Prostate gland (tissue), 2 donors: ENCODE measurements around the gene GDPGP1. TPM values are rescaled to one million over a fixed set of nuclear protein-coding genes. Genes with fewer than 3 reads are reported as not detected.

Source experiments
- DNase-seq: peaks from one replicate; pipeline ENCODE4 v3.0.0-alpha.2; 2019; ENCODE audit warnings: low spot score
- H3K27ac ChIP-seq, 2 donors: fragments of 200-600 bp; sonication (generic); 2 replicates each; pipeline ENCODE4 v1.5.1; 2017 to 2019
- H3K27me3 ChIP-seq: fragments of 200-600 bp; sonication (generic); replicated peaks from 2 replicates; pipeline ENCODE4 v1.5.1; 2019; ENCODE audit not compliant: insufficient read depth
- H3K36me3 ChIP-seq, 2 donors: fragments of 200-600 bp; sonication (generic); 1 replicate in 1 of 2; 2 replicates in 1 of 2; pipeline versions ENCODE4 v1.5.1 to v1.8.1; 2017 to 2019
- H3K4me1 ChIP-seq: fragments of 200-600 bp; sonication (generic); replicated peaks from 2 replicates; pipeline ENCODE4 v1.5.1; 2019
- H3K4me3 ChIP-seq, 2 donors: fragments of 200-600 bp; sonication (generic); 2 replicates each; pipeline ENCODE4 v1.5.1; 2017 to 2019
- H3K9me3 ChIP-seq: fragments of 200-600 bp; sonication (generic); 2 replicates; pipeline ENCODE4 v1.5.1; 2017
- POLR2A ChIP-seq: fragments of 450-650 bp; IDR thresholded peaks from one replicate; pipeline ENCODE4 v1.6.1; 2016; ENCODE audit warnings: antibody characterized with exemption, mild to moderate bottlenecking
- POLR2AphosphoS5 ChIP-seq: sonication (generic); formaldehyde crosslinking; IDR thresholded peaks from one replicate; pipeline ENCODE4 v1.6.1; 2017; ENCODE audit warnings: antibody characterized with exemption
- WGBS: methylation state at CpG from one replicate; pipeline ENCODE4 v1.1.5; 2018; 5-methylcytosine and 5-hydroxymethylcytosine counted together
- intact Hi-C: fragments of 100-400 bp; cut with DNase I; formaldehyde crosslinking; loops from one replicate; pipeline ENCODE4 v1.14.2; 2022
- total RNA-seq, 2 donors: library from RNA; depleted of rRNA; stranded (reverse); fragments of >200 nt; gene quantifications; one replicate each; pipeline ENCODE4 v1.1.0, GENCODE V29; 2016
- TF ChIP-seq, protein P1 (sequence below), 4 experiments: fragments of 200-600 bp in 2 of 4; fragments of 450-650 bp in 2 of 4; sonication (generic) in 2 of 4; IDR thresholded peaks; 1 replicate in 3 of 4; 2 replicates in 1 of 4; pipeline ENCODE4 v1.5.1; 2016 to 2019; ENCODE audit warnings: antibody characterized with exemption in 4 of 4, mild to moderate bottlenecking in 2 of 4, moderate library complexity in 2 of 4

The GDPGP1 gene
- total RNA-seq, 2 donors from 2014 or later = 15.4 to 21.5 TPM

DNA sequence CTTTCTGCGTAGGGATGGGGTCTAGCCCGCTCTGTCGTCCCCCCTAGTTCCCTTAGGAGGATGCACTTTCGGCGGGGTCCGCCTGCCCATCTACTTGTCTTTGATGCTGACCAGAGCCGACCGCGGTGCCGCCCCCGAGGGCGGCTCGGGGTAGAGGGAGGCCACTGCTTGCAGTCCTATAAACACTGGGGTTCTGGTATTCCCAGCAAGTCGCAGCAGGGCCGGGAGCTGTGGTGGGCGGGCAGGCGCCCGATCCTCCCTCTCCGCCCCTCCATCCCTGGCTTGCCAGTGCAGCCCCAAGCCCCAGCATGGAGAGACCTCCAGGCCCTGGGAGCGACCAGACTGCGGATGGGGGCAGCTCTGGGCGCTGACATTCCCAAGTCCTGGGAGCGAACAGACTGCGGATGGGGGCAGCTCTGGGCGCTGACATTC is 32.0 kb upstream of the GDPGP1 start:
- Histone ChIP-seq H3K9me3 (no peaks in the 10 kb centered on the region), H3K4me3 (peak overlapping the region; percentile 79 to 86), H3K27me3 (no peaks in the 10 kb centered on the region), H3K4me1 (peaks cover 6% of the 10 kb centered on the region), H3K36me3 (no peaks in the 10 kb centered on the region), H3K27ac (peak overlapping the region; percentile 88 to 91)
- no peak for DNase-seq
- TF ChIP-seq POLR2A (no peak), POLR2AphosphoS5 (no peak)
- TF ChIP-seq, protein P1, sequence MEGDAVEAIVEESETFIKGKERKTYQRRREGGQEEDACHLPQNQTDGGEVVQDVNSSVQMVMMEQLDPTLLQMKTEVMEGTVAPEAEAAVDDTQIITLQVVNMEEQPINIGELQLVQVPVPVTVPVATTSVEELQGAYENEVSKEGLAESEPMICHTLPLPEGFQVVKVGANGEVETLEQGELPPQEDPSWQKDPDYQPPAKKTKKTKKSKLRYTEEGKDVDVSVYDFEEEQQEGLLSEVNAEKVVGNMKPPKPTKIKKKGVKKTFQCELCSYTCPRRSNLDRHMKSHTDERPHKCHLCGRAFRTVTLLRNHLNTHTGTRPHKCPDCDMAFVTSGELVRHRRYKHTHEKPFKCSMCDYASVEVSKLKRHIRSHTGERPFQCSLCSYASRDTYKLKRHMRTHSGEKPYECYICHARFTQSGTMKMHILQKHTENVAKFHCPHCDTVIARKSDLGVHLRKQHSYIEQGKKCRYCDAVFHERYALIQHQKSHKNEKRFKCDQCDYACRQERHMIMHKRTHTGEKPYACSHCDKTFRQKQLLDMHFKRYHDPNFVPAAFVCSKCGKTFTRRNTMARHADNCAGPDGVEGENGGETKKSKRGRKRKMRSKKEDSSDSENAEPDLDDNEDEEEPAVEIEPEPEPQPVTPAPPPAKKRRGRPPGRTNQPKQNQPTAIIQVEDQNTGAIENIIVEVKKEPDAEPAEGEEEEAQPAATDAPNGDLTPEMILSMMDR (IDR thresholded peaks at IDR 0.05) = no peak
- 1% methylated on average over 23 of the region's 25 CpGs for WGBS
- intact Hi-C loops = no loop called here

DNA sequence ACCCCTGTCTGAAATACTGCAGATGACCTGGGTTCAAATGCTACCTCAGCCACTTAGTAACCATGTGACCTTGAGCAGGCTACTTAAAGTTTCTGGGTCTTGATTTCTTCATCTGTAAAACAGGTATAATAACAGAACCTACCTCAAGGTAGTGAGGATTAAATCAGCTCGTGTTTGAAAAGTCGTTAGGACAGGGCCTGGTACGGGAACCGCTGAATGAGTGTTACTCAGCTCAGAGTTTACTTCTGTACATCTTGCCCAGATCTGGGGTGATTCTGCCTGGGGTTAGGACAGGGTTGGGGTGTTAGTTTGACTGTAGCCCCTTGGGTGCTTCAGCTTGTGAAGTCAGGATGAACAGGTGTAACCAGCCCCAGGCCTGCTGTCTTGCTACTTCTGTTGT is 31.1 kb upstream of the GDPGP1 start:
- peak overlapping the region in 1 of 2 donors; percentile 91 for H3K27ac ChIP-seq
- intact Hi-C loops = no loop called here
- no peak for DNase-seq
- 73% methylated on average over 4 of the region's 4 CpGs for WGBS
- TF ChIP-seq, protein P1 (IDR thresholded peaks at IDR 0.05) = no peak
- TF ChIP-seq POLR2A (no peak), POLR2AphosphoS5 (no peak)
- H3K4me1 ChIP-seq = peaks cover 6% of the 10 kb centered on the region
- peak overlapping the region in 1 of 2 donors; percentile 79 for H3K4me3 ChIP-seq
- H3K9me3 ChIP-seq = no peaks in the 10 kb centered on the region
- no peaks in the 10 kb centered on the region for H3K36me3 ChIP-seq
- no peaks in the 10 kb centered on the region for H3K27me3 ChIP-seq

DNA sequence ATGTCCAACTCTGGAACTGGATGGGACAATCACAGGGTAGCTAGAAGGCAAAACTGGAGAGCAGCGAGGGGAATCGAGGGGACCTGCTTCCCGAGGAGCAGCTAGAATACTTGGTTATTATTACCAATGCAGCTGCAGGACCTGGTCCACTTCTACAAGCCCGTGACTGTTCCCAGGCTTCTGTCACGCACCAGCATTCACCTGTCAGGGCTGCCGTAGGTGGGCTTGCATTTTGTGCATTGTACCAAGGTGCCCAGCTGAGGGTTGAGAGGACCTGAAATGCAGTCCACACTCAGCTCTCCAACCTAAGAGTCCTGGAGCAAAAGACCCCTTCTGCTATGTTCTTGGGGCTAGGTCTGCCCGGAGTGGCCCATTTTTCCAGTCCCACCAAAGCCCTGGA is 30.5 kb upstream of the GDPGP1 start:
- DNase-seq = no peak
- WGBS = 98% methylated on average over 7 of the region's 7 CpGs
- H3K4me1 ChIP-seq = peaks cover 6% of the 10 kb centered on the region
- intact Hi-C loops = no loop called here
- H3K27ac ChIP-seq = peak overlapping the region in 1 of 2 donors; percentile 91
- TF ChIP-seq POLR2A = no peak
- no peak for TF ChIP-seq POLR2AphosphoS5
- TF ChIP-seq, protein P1 (IDR thresholded peaks at IDR 0.05) = no peak
- H3K4me3 ChIP-seq = no peak overlapping the region
- H3K9me3 ChIP-seq = no peaks in the 10 kb centered on the region
- H3K36me3 ChIP-seq = no peaks in the 10 kb centered on the region
- H3K27me3 ChIP-seq = no peaks in the 10 kb centered on the region

DNA sequence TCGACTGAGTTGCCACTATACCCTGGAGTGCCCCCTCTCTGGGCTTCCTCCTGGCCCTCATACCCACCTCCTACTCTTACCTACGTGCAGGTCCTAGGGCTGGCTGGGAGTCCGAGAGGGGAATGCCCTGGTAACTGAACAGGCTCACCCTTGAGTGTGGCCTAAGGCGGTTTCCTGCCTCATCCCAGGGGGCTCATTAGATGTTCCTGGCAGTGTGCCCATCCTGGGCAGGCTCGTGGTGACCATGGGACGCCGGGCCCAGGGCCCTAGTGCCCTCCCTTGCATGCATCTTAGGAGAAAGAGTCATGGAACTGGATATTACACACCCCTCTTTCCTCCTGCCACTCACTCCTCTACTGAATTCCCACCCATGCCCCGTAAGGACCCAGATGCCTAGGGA is 30.1 kb upstream of the GDPGP1 start:
- peaks cover 6% of the 10 kb centered on the region for H3K4me1 ChIP-seq
- TF ChIP-seq, protein P1 (IDR thresholded peaks at IDR 0.05) = no peak
- TF ChIP-seq POLR2AphosphoS5 (no peak), POLR2A (no peak)
- no peaks in the 10 kb centered on the region for H3K27me3 ChIP-seq
- H3K36me3 ChIP-seq = no peaks in the 10 kb centered on the region
- WGBS = 58% methylated on average over 7 of the region's 8 CpGs
- intact Hi-C loops = no loop called here
- no peak overlapping the region for H3K4me3 ChIP-seq
- H3K9me3 ChIP-seq = no peaks in the 10 kb centered on the region
- no peak overlapping the region for H3K27ac ChIP-seq
- DNase-seq = no peak

DNA sequence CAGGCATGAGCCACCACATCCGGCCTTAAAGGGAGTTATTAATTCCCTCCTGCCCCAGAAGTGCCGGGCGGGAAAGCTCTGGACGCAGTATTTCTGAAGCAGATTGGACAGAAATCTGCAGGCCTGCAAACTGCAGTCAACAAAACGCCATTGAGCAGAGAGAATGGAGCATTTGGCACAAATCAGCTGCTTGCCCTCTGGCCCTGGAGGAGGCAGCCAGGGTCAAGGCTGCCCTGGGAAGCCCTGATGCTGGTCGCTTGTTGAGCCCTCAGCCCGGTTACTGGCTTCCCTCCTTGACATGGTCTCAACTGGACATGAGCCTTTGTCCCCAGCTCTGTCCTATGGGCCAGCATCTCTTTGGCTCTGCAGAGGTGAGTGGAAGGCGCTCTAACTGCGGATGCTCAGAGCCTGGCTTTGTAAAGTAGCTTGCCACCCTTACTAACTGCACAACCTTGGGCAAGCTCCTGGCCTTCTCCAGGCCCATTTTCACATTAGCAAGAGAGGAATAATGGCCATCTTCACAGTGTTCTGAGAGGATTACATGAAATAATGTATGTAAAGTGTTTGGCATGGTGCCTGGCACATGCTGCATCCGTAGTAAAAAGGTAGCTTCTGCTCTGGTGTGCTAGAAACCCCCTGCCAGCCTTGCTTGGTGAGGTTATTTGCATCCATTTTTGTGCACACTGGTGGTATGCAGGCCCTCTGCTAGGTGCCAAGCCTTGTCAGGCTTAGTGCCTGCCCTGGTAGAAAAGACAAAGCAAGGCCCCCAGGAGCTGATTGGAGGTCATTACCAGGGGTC is 28.8 kb upstream of the GDPGP1 start:
- peaks cover 6% of the 10 kb centered on the region for H3K4me1 ChIP-seq
- WGBS = 80% methylated on average over 10 of the region's 10 CpGs

More for the DNA sequence above, 28.8 kb upstream of the GDPGP1 start:
- H3K27ac ChIP-seq = no peak overlapping the region
- TF ChIP-seq POLR2AphosphoS5 (no peak), POLR2A (no peak)
- TF ChIP-seq, protein P1 (IDR thresholded peaks at IDR 0.05) = no peak
- DNase-seq = no peak
- H3K36me3 ChIP-seq = no peaks in the 10 kb centered on the region
- no peaks in the 10 kb centered on the region for H3K27me3 ChIP-seq
- H3K4me3 ChIP-seq = no peak overlapping the region
- intact Hi-C loops = no loop called here
- no peaks in the 10 kb centered on the region for H3K9me3 ChIP-seq
